Upper lobe of right lung (tissue), 1 donor: ENCODE data around the gene RUFY3. TPM values are rescaled to one million over a fixed set of nuclear protein-coding genes. Genes with fewer than 3 reads are reported as not detected.
A peak's percentile ranks its signal among the peaks of the same experiment; 100 is the strongest.

Experiments used
- ATAC-seq: fragments of 200-7000 bp; cut with Tn5 transposase; one replicate; pipeline ENCODE4 v1.9.1; 2020; ENCODE audit warnings: mild to moderate bottlenecking, moderate library complexity
- DNase-seq: peaks from one replicate; pipeline ENCODE4 v3.0.0-alpha.2; 2020
- H3K27ac ChIP-seq: fragments of 200-600 bp; one replicate; pipeline ENCODE4 v1.8.0; 2022
- H3K27me3 ChIP-seq: fragments of 200-600 bp; one replicate; pipeline ENCODE4 v1.8.0; 2022; ENCODE audit warnings: mild to moderate bottlenecking
- H3K36me3 ChIP-seq: fragments of 200-600 bp; one replicate; pipeline ENCODE4 v1.8.0; 2022
- H3K4me1 ChIP-seq: fragments of 200-600 bp; one replicate; pipeline ENCODE4 v1.8.0; 2022
- H3K4me3 ChIP-seq: fragments of 200-600 bp; one replicate; pipeline ENCODE4 v1.8.0; 2022; ENCODE audit warnings: mild to moderate bottlenecking
- H3K9me3 ChIP-seq: fragments of 200-600 bp; one replicate; pipeline ENCODE4 v1.8.0; 2022
- intact Hi-C: fragments of 100-400 bp; cut with DNase I; formaldehyde crosslinking; loops from one replicate; pipeline ENCODE4 v1.11.0; 2022
- total RNA-seq: library from RNA; stranded (reverse); fragmentation: NEBNext Ultra II Directional; extraction: Animal tissue kit (Norgen Biotek cat#: 25700); gene quantifications from one replicate; pipeline ENCODE4 v1.2.1, GENCODE V29; 2021
- TF ChIP-seq, protein P1 (sequence below): fragments of 200-600 bp; IDR thresholded peaks from one replicate; pipeline ENCODE4 v1.8.0; 2022; ENCODE audit warnings: antibody characterized with exemption
- donor health status: DM: no; HTN: yes; CAD: no; lungs with severe emphysema.

RUFY3 gene
- total RNA-seq, 1 donor from 2014 or later: 98.2 TPM

DNA sequence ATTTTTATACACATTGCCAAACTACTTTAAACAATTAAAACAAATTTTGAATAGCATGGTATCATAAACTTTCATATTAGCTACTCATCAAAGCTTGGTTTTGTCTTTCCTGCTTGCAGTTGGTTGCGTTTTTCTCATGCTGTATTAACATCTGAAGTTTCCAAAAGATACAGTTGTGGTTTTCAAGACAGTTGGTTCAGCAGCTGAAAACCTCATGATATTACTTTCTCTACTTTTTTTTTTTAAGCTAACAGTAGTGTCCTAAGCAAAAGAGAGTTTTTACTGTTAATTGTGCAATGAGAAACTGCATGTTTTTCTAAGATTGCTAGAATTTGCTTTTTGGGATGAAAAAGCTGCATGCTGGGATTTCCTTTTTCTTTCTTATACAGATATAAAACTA lies 15.2 kb downstream of the RUFY3 start:
- Histone ChIP-seq H3K4me3 (no peak overlapping the region), H3K27ac (no peak overlapping the region), H3K27me3 (no peaks in the 10 kb centered on the region), H3K9me3 (no peaks in the 10 kb centered on the region), H3K36me3 (no peaks in the 10 kb centered on the region), H3K4me1 (peaks cover 44% of the 10 kb centered on the region)
- DNase-seq (no peak), ATAC-seq (no peak)
- TF ChIP-seq, protein P1, sequence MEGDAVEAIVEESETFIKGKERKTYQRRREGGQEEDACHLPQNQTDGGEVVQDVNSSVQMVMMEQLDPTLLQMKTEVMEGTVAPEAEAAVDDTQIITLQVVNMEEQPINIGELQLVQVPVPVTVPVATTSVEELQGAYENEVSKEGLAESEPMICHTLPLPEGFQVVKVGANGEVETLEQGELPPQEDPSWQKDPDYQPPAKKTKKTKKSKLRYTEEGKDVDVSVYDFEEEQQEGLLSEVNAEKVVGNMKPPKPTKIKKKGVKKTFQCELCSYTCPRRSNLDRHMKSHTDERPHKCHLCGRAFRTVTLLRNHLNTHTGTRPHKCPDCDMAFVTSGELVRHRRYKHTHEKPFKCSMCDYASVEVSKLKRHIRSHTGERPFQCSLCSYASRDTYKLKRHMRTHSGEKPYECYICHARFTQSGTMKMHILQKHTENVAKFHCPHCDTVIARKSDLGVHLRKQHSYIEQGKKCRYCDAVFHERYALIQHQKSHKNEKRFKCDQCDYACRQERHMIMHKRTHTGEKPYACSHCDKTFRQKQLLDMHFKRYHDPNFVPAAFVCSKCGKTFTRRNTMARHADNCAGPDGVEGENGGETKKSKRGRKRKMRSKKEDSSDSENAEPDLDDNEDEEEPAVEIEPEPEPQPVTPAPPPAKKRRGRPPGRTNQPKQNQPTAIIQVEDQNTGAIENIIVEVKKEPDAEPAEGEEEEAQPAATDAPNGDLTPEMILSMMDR: no peak
- intact Hi-C loops: no loop called here

DNA sequence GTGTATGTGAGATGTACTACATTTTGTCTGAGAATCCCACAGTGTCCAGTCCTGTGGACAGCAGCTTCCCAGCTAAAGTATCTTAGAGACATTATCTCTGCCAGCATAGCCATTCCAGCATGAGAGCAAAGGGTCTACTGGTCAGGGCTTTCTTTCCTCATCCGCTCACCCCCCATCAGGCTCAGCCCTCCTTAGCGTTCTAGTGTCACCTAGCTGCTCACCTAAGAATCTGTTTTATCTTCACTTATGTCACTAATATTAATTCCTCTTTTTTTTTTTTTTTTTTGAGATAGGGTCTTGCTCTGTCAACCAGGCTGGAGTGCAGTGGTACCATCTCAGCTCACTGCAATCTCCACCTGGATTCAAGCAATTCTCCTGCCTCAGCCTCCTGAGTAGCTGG lies 15.6 kb downstream of the RUFY3 start:
- Histone ChIP-seq H3K27me3 (no peaks in the 10 kb centered on the region), H3K9me3 (no peaks in the 10 kb centered on the region), H3K27ac (no peak overlapping the region), H3K4me3 (no peak overlapping the region), H3K36me3 (no peaks in the 10 kb centered on the region), H3K4me1 (peaks cover 48% of the 10 kb centered on the region)
- ATAC-seq (no peak), DNase-seq (no peak)
- intact Hi-C loops: no loop called here
- TF ChIP-seq, protein P1: no peak

DNA sequence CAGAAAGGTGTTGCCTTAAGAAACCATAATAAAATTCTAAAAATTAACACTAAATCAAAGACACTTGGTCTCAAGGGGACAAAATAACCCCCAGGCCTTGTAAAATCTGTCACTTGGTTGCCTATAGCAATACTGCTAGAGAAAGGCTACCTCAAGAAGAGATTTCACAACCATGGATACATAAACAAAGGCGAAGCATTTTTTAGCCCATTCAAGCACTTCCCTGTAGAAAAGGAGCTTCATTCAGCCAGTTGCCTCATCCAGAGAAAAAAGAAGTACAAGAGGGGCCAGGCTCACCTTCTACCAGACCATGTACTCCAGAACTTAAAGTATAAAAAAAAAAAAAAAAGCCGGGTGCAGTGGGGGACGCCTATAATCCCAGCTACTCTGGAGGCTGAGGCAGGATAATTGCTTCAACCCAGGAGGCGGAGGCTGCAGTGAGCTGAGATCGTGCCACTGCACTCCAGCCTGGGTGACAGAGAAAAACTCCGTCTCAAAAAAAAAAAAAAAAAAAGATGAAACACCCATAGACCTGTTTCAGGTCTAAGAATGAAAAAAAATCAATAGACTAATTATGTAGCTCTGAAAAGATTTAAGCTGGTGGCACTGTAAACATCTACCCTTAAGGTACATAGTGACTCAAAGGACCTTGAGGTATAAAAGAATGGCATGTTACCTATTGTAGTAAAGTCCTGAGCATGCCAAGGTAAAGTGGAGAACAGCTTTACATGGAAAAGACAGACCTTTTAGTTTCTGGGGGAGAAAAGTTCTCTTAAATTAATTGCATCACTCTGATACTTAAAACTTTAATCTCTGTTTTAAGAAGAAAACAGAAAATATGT lies 18.0 kb downstream of the RUFY3 start:
- H3K27me3 ChIP-seq: no peaks in the 10 kb centered on the region
- ATAC-seq: peak; percentile 62
- intact Hi-C loops: no loop called here
- H3K4me1 ChIP-seq: peaks cover 45% of the 10 kb centered on the region
- TF ChIP-seq, protein P1: no peak
- H3K27ac ChIP-seq: peak overlapping the region; percentile 51
- DNase-seq: no peak
- no peaks in the 10 kb centered on the region for H3K9me3 ChIP-seq
- no peak overlapping the region for H3K4me3 ChIP-seq
- H3K36me3 ChIP-seq: no peaks in the 10 kb centered on the region

DNA sequence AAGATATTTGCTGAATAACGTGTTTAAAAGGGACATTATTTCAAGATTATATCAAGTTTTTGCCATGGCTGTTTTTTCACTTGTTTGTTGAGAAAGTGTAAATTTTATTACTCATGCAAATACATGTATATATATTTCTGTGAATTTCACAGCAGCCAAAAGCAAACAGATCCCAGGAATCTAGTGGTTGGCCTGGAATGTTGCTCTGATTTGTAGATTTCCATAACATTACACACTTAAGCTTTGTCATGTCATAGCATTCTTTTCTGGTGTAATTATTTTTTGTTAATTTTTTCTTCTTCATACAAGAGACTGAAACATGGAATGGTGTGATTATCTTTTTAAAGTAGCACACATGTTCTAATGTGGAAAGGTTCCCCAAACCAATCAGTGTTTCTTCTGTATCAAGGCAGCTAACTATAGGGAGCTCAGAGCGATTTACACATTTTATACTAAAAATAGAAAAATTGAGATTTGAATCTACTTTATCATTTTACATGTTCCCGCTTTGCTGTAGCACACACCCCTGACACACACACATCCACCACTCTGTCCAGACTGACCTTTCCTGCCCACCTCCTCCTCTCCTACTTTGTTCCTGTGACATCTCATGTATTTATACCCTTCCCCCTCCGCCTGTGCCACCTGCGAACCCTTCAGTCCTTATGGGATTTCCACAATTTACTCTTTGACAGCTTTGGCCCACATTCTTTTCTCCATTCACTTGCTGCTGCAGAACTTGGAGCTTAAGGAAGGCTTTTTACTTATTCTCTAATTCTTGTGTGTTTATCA lies 20.3 kb downstream of the RUFY3 start:
- Histone ChIP-seq H3K36me3 (no peaks in the 10 kb centered on the region), H3K27ac (no peak overlapping the region), H3K4me3 (no peak overlapping the region), H3K27me3 (no peaks in the 10 kb centered on the region), H3K4me1 (peaks cover 40% of the 10 kb centered on the region), H3K9me3 (no peaks in the 10 kb centered on the region)
- TF ChIP-seq, protein P1: no peak
- DNase-seq (no peak), ATAC-seq (no peak)
- intact Hi-C loops: no loop called here

DNA sequence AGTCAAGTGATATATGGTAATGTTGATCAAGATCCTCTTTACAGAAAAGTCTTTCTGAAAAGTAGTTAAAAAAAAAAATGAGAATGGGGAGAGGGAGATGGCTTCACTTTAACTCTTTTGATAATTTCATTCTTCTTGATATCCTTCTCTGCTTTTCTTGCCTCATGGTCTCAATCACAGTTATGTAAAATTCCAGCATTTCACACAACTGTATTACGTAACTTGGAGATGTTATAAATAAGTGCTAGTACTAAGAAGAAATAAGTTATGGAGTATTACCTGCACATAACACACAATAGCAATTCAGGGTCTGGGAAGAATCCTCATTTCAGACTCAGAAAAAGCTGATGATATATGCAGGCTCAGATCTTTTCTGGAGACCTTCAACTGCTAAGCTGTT lies 22.0 kb downstream of the RUFY3 start:
- intact Hi-C loops: no loop called here

More for the DNA sequence above, 22.0 kb downstream of the RUFY3 start:
- TF ChIP-seq, protein P1: no peak
- no peak for ATAC-seq
- H3K9me3 ChIP-seq: no peaks in the 10 kb centered on the region
- H3K36me3 ChIP-seq: no peaks in the 10 kb centered on the region
- H3K27ac ChIP-seq: no peak overlapping the region
- H3K27me3 ChIP-seq: no peaks in the 10 kb centered on the region
- peaks cover 37% of the 10 kb centered on the region for H3K4me1 ChIP-seq
- no peak overlapping the region for H3K4me3 ChIP-seq
- DNase-seq: no peak
